WERI-Rb-1 (cell line): ENCODE results near the gene C12orf60.
A peak's percentile ranks its signal among the peaks of the same experiment; 100 is the strongest.

Experiments
- DNase-seq: peaks from one replicate; pipeline ENCODE4 v3.0.0-alpha.2; 2020
- H3K27ac ChIP-seq: fragments of 250-450 bp; sonication (Bioruptor Pico); 2 replicates; pipeline ENCODE4 v1.5.1; 2020; ENCODE audit warnings: mild to moderate bottlenecking, moderate library complexity
- H3K27me3 ChIP-seq: fragments of 250-450 bp; sonication (Bioruptor Pico); 2 replicates; pipeline ENCODE4 v1.5.1; 2021; ENCODE audit warnings: mild to moderate bottlenecking, low read depth, moderate library complexity; ENCODE audit not compliant: insufficient read depth, severe bottlenecking
- H3K36me3 ChIP-seq: fragments of 250-450 bp; sonication (Bioruptor Pico); 2 replicates; pipeline ENCODE4 v1.5.1; 2020; ENCODE audit warnings: mild to moderate bottlenecking, moderate library complexity
- H3K4me3 ChIP-seq: 2 replicates; pipeline ENCODE4 v1.5.1; 2011; ENCODE audit warnings: low read depth, mild to moderate bottlenecking, control low read depth, low read length
- H3K9me3 ChIP-seq: fragments of 250-450 bp; sonication (Bioruptor Pico); 2 replicates; pipeline ENCODE4 v1.5.1; 2021; ENCODE audit warnings: mild to moderate bottlenecking, moderate library complexity; ENCODE audit not compliant: severe bottlenecking
- TF ChIP-seq, protein P1 (sequence below): IDR thresholded peaks from 2 replicates; pipeline ENCODE4 v1.5.1; 2011; ENCODE audit warnings: low read depth, mild to moderate bottlenecking, control low read depth, inconsistent platforms, low read length

Gene C12orf60

GRCh38 chr12:14771651-14772137 lies 31.8 kb upstream of the C12orf60 start:
- Histone ChIP-seq H3K36me3 (peaks cover 4% of the 10 kb centered on the region), H3K4me3 (peak overlapping the region; percentile 86), H3K9me3 (no peaks in the 10 kb centered on the region), H3K27ac (peak overlapping the region; percentile 98), H3K27me3 (no peaks in the 10 kb centered on the region)
- TF ChIP-seq, protein P1, sequence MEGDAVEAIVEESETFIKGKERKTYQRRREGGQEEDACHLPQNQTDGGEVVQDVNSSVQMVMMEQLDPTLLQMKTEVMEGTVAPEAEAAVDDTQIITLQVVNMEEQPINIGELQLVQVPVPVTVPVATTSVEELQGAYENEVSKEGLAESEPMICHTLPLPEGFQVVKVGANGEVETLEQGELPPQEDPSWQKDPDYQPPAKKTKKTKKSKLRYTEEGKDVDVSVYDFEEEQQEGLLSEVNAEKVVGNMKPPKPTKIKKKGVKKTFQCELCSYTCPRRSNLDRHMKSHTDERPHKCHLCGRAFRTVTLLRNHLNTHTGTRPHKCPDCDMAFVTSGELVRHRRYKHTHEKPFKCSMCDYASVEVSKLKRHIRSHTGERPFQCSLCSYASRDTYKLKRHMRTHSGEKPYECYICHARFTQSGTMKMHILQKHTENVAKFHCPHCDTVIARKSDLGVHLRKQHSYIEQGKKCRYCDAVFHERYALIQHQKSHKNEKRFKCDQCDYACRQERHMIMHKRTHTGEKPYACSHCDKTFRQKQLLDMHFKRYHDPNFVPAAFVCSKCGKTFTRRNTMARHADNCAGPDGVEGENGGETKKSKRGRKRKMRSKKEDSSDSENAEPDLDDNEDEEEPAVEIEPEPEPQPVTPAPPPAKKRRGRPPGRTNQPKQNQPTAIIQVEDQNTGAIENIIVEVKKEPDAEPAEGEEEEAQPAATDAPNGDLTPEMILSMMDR, result no peak
- no peak for DNase-seq

DNA sequence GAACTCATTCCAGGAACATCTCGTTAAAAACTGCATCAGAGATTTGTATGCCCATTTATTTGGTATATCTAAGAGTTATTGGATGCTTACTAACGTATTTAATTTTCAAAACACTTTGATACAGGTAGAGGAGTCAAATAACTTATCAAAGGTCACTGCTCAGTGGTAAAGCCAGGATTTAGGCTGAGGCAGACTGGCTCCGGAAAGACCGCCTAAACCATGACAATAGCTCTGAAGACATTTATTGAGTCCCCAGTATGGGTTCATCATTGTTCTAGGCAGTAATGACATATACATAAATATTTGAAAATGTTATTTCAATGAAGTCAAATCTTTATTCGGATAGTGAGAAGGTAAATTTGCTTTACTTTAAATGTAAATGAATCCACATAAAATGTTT lies 30.5 kb upstream of the C12orf60 start:
- no peak for DNase-seq
- TF ChIP-seq, protein P1, result no peak
- H3K27me3 ChIP-seq, result no peaks in the 10 kb centered on the region
- no peak overlapping the region for H3K4me3 ChIP-seq
- peaks cover 4% of the 10 kb centered on the region for H3K36me3 ChIP-seq
- H3K27ac ChIP-seq, result no peak overlapping the region
- no peaks in the 10 kb centered on the region for H3K9me3 ChIP-seq

- no peak overlapping the region for H3K4me3 ChIP-seq
- no peak for DNase-seq
- no peaks in the 10 kb centered on the region for H3K27me3 ChIP-seq
- no peak overlapping the region for H3K27ac ChIP-seq
- TF ChIP-seq, protein P1, result no peak
- H3K36me3 ChIP-seq, result peaks cover 2% of the 10 kb centered on the region
- no peaks in the 10 kb centered on the region for H3K9me3 ChIP-seq
These were observed 29.8 kb upstream of the C12orf60 start for GRCh38 chr12:14773685-14774073.

GRCh38 chr12:14774074-14774905 lies 29.2 kb upstream of the C12orf60 start:
- H3K36me3 ChIP-seq, result no peaks in the 10 kb centered on the region; the same call in 1 of the 2 replicates
- H3K27ac ChIP-seq, result no peak overlapping the region
- no peaks in the 10 kb centered on the region for H3K9me3 ChIP-seq
- no peak for DNase-seq
- no peaks in the 10 kb centered on the region for H3K27me3 ChIP-seq
- TF ChIP-seq, protein P1, result no peak
- H3K4me3 ChIP-seq, result no peak overlapping the region

GRCh38 chr12:14774906-14775635 lies 28.4 kb upstream of the C12orf60 start:
- no peak overlapping the region for H3K27ac ChIP-seq
- TF ChIP-seq, protein P1, result no peak
- DNase-seq, result no peak

More at GRCh38 chr12:14774906-14775635, 28.4 kb upstream of the C12orf60 start:
- Histone ChIP-seq H3K36me3 (no peaks in the 10 kb centered on the region; the same call in 1 of the 2 replicates), H3K4me3 (no peak overlapping the region), H3K27me3 (no peaks in the 10 kb centered on the region), H3K9me3 (no peaks in the 10 kb centered on the region)
